ENCODE measurements around the gene ZNF14.

- TF ChIP-seq CTCF (IDR thresholded peaks at IDR 0.05) (no peak), EP300 (IDR thresholded peaks at IDR 0.05) (no peak), POLR2AphosphoS5 (IDR thresholded peaks at IDR 0.05) (peak; percentile 31)
Measured at GRCh38 chr19:19668230-19669012, 64.5 kb downstream of the ZNF14 start, which contains the start of gene ZNF101.

All from gastroesophageal sphincter (tissue), 3 donors.